Mesendoderm (in vitro differentiated cells): ENCODE measurements around the gene ATPAF1.
A peak's percentile ranks its signal among the peaks of the same experiment; 100 is the strongest.

Experiments used
- DNase-seq: peaks from one replicate; pipeline ENCODE4 v3.0.0; 2013
- H2AK5ac ChIP-seq: 2 replicates; pipeline ENCODE4 v1.6.1; 2013; ENCODE audit warnings: low read length, inconsistent platforms
- H2BK120ac ChIP-seq: 2 replicates; pipeline ENCODE4 v1.6.1; 2013; ENCODE audit warnings: low read depth, mild to moderate bottlenecking, low read length, moderate library complexity, mixed read lengths
- H2BK15ac ChIP-seq: replicated peaks from 2 replicates; pipeline ENCODE4 v1.6.1; 2013; ENCODE audit warnings: low read depth, mild to moderate bottlenecking, moderate library complexity
- H2BK5ac ChIP-seq: 2 replicates; pipeline ENCODE4 v1.6.1; 2013; ENCODE audit warnings: low read length, inconsistent platforms
- H3K18ac ChIP-seq: 2 replicates; pipeline ENCODE4 v1.6.1; 2013; ENCODE audit warnings: mild to moderate bottlenecking, low read length, mixed read lengths
- H3K23ac ChIP-seq: one replicate; pipeline ENCODE4 v1.6.1; 2013; ENCODE audit warnings: low read length
- H3K27ac ChIP-seq: 2 replicates; pipeline ENCODE4 v1.5.1; 2013; ENCODE audit warnings: low read depth, mild to moderate bottlenecking, inconsistent platforms, low read length, moderate library complexity
- H3K27me3 ChIP-seq: 2 replicates; pipeline ENCODE4 v1.6.1; 2013; ENCODE audit warnings: low read length, control low read depth, mild to moderate bottlenecking, inconsistent platforms; ENCODE audit not compliant: insufficient read depth, poor library complexity
- H3K36me3 ChIP-seq: 2 replicates; pipeline ENCODE4 v1.6.1; 2013; ENCODE audit warnings: low read length, inconsistent platforms; ENCODE audit not compliant: control insufficient read depth, insufficient read depth
- H3K4ac ChIP-seq: one replicate; pipeline ENCODE4 v1.6.1; 2013; ENCODE audit warnings: low read depth, mild to moderate bottlenecking, low read length, moderate library complexity
- H3K4me1 ChIP-seq: 2 replicates; pipeline ENCODE4 v1.6.1; 2013; ENCODE audit warnings: low read depth, low read length, inconsistent platforms; ENCODE audit not compliant: control insufficient read depth
- H3K4me2 ChIP-seq: 2 replicates; pipeline ENCODE4 v1.6.1; 2013; ENCODE audit warnings: low read length
- H3K4me3 ChIP-seq: 2 replicates; pipeline ENCODE4 v1.5.1; 2013; ENCODE audit warnings: mild to moderate bottlenecking, low read length
- H3K56ac ChIP-seq: one replicate; pipeline ENCODE4 v1.6.1; 2013; ENCODE audit warnings: low read length
- H3K79me1 ChIP-seq: 2 replicates; pipeline ENCODE4 v1.6.1; 2013; ENCODE audit warnings: low read length, inconsistent platforms
- H3K79me2 ChIP-seq: 2 replicates; pipeline ENCODE4 v1.6.1; 2013; ENCODE audit warnings: mild to moderate bottlenecking, low read length; ENCODE audit not compliant: control insufficient read depth, insufficient read depth
- H3K9ac ChIP-seq: 2 replicates; pipeline ENCODE4 v1.6.1; 2013; ENCODE audit warnings: low read length, inconsistent platforms
- H4K5ac ChIP-seq: one replicate; pipeline ENCODE4 v1.6.1; 2013; ENCODE audit warnings: low read length
- H4K8ac ChIP-seq: one replicate; pipeline ENCODE4 v1.6.1; 2013; ENCODE audit warnings: low read depth, mild to moderate bottlenecking, control low read depth, low read length, moderate library complexity
- WGBS: extraction: QIAGEN DNeasy Blood & Tissue Kit; methylation state at CpG from one replicate; pipeline ENCODE4 v1.1.7; 2013; ENCODE audit warnings: low lambda C conversion rate, missing lambda C conversion rate; ENCODE audit not compliant: insufficient coverage; ENCODE audit errors: extremely low coverage; 5-methylcytosine and 5-hydroxymethylcytosine counted together

The ATPAF1 gene

GRCh38 chr1:46622344-46622743 is 45.8 kb downstream of the ATPAF1 start:
- no peaks in the 10 kb centered on the region for H3K79me1 ChIP-seq
- H3K18ac ChIP-seq, result no peak overlapping the region
- no peaks in the 10 kb centered on the region for H3K27me3 ChIP-seq
- no peak overlapping the region for H3K9ac ChIP-seq
- H2BK120ac ChIP-seq, result no peak overlapping the region
- H2AK5ac ChIP-seq, result no peak overlapping the region
- no peak overlapping the region for H4K5ac ChIP-seq
- WGBS, result no CpG with 5 or more reads among the region's 3 CpGs
- H3K4ac ChIP-seq, result no peak overlapping the region
- no peak overlapping the region for H3K56ac ChIP-seq
- H4K8ac ChIP-seq, result no peak overlapping the region
- H3K4me2 ChIP-seq, result no peak overlapping the region
- H2BK5ac ChIP-seq, result no peak overlapping the region
- peak; percentile 71 for DNase-seq
- H3K79me2 ChIP-seq, result no peaks in the 10 kb centered on the region
- no peak overlapping the region for H3K23ac ChIP-seq
- no peak overlapping the region for H2BK15ac ChIP-seq
- no peaks in the 10 kb centered on the region for H3K36me3 ChIP-seq
- H3K4me1 ChIP-seq, result no peaks in the 10 kb centered on the region
- H3K27ac ChIP-seq, result no peak overlapping the region
- H3K4me3 ChIP-seq, result no peak overlapping the region

- no peaks in the 10 kb centered on the region for H3K36me3 ChIP-seq
- no peak overlapping the region for H4K5ac ChIP-seq
- H3K4me2 ChIP-seq, result no peak overlapping the region
- no peak overlapping the region for H2BK15ac ChIP-seq
- no peaks in the 10 kb centered on the region for H3K79me2 ChIP-seq
- peaks cover 3% of the 10 kb centered on the region for H3K4me1 ChIP-seq
- DNase-seq, result no peak
- no CpG with 5 or more reads among the region's 7 CpGs for WGBS
- no peak overlapping the region for H3K56ac ChIP-seq
- no peak overlapping the region for H2BK5ac ChIP-seq
- H3K4me3 ChIP-seq, result no peak overlapping the region
- no peak overlapping the region for H3K27ac ChIP-seq
- no peaks in the 10 kb centered on the region for H3K79me1 ChIP-seq
- no peak overlapping the region for H2BK120ac ChIP-seq
- H4K8ac ChIP-seq, result no peak overlapping the region
- no peaks in the 10 kb centered on the region for H3K27me3 ChIP-seq
- H3K18ac ChIP-seq, result no peak overlapping the region
- H3K23ac ChIP-seq, result no peak overlapping the region
- H3K9ac ChIP-seq, result no peak overlapping the region
- no peak overlapping the region for H2AK5ac ChIP-seq
- H3K4ac ChIP-seq, result no peak overlapping the region
Observed at GRCh38 chr1:46621930-46622329, 46.2 kb downstream of the ATPAF1 start.

DNA sequence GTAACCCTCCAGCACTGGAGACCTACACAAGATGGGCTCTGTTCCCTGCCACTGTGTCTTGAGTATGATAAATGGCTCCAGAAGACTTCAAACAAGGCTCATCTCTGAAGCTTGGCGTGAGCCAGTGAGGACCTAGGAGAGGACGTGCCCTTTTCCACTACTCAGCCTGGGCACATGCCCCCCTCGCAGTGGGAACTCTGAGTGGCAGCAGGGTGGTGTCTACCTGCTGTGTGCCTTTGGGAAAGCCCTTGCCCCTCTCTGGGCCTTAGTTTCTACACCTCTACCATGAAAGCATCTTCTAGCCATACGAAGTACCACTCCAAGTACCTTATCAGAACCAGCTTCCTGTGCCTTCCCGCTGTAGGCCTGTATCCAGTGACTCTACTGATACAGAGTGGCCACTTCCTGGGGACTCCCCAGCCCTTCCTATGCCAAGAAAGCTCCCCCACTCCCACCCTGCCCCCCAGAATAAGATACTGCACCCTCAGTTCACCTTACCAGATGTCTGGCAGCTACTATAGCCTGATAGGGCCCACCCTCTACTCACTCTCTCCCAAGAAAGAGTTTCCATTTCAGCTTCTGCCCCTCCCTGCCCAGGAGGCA is 48.4 kb downstream of the ATPAF1 start:
- no CpG with 5 or more reads among the region's 5 CpGs for WGBS
- Histone ChIP-seq H4K5ac (no peak overlapping the region), H3K4me1 (peaks cover 5% of the 10 kb centered on the region), H4K8ac (no peak overlapping the region), H2BK15ac (no peak overlapping the region), H3K4me2 (no peak overlapping the region), H3K4me3 (no peak overlapping the region), H3K36me3 (no peaks in the 10 kb centered on the region), H2BK5ac (no peak overlapping the region), H2AK5ac (no peak overlapping the region), H2BK120ac (no peak overlapping the region), H3K9ac (no peak overlapping the region), H3K18ac (no peak overlapping the region), H3K23ac (no peak overlapping the region), H3K56ac (no peak overlapping the region), H3K27me3 (no peaks in the 10 kb centered on the region), H3K79me1 (no peaks in the 10 kb centered on the region), H3K4ac (no peak overlapping the region), H3K27ac (no peak overlapping the region), H3K79me2 (no peaks in the 10 kb centered on the region)
- no peak for DNase-seq

DNA sequence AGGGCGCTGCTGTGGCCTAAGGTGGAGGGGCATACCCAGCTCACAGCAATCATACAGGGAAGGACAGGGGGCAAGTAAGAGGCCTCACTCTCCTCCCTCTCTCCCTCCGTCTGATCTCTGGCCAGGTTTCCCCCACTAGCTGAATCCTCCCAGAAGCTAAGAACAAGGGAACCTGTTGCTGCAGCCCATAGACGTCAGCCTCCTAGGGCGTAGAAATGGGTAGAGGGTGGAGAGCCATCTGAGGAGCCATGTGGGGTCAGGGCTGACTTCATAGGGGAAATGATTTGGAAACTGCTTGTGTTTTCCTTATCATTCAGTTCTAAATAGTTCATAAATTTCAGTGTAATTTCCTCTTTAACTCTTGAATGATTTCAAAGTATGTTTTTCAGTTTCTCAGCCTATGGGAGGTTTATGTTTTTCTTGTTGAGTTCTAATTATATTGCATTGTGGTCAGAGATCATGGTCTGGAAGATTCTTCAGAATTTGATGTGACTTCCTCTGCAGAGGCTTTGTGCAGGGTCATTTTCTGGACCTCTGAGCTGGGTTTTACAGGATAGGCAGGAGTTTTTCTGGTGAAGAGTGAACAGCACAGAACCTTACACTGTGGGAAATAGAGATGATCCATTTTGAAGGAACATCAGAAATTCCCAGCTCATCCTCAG is 49.3 kb downstream of the ATPAF1 start:
- Histone ChIP-seq H3K4me3 (no peak overlapping the region), H3K4me2 (no peak overlapping the region), H4K5ac (no peak overlapping the region), H2AK5ac (no peak overlapping the region), H3K27ac (no peak overlapping the region), H2BK15ac (no peak overlapping the region), H3K9ac (no peak overlapping the region), H3K18ac (no peak overlapping the region), H4K8ac (no peak overlapping the region), H3K4ac (no peak overlapping the region), H3K36me3 (no peaks in the 10 kb centered on the region), H2BK5ac (no peak overlapping the region), H3K56ac (no peak overlapping the region), H3K27me3 (no peaks in the 10 kb centered on the region), H3K79me1 (no peaks in the 10 kb centered on the region), H3K23ac (no peak overlapping the region), H2BK120ac (no peak overlapping the region), H3K79me2 (no peaks in the 10 kb centered on the region), H3K4me1 (peaks cover 8% of the 10 kb centered on the region)
- DNase-seq, result no peak
- no CpG with 5 or more reads among the region's 4 CpGs for WGBS

DNA sequence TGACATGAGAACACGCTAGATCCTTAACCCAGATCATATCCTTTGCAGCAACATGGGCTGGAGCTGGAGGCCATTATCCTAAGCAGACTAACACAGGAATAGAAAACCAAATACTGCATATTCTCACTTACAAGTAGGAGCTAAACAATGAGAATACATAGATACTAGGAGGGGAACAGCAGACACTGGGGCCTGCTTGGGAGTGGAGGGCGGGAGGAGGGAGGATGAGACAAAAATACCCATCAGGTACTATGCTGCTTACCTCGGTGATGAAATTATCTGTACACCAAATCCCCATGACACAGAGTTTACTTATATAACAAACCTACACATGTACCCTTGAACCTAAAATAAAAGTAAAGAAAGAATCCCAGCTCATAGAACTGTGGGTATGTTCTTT is 50.3 kb downstream of the ATPAF1 start:
- H3K18ac ChIP-seq, result no peak overlapping the region
- H3K27me3 ChIP-seq, result no peaks in the 10 kb centered on the region
- no peak overlapping the region for H4K5ac ChIP-seq
- H2BK5ac ChIP-seq, result no peak overlapping the region
- no peaks in the 10 kb centered on the region for H3K36me3 ChIP-seq
- H3K79me2 ChIP-seq, result no peaks in the 10 kb centered on the region
- no peak overlapping the region for H3K4me3 ChIP-seq
- H3K27ac ChIP-seq, result no peak overlapping the region
- H3K56ac ChIP-seq, result peak overlapping the region; percentile 89
- H2BK15ac ChIP-seq, result no peak overlapping the region
- no peak overlapping the region for H2BK120ac ChIP-seq
- no peak overlapping the region for H3K4me2 ChIP-seq
- H2AK5ac ChIP-seq, result no peak overlapping the region
- H3K79me1 ChIP-seq, result no peaks in the 10 kb centered on the region
- no peak overlapping the region for H3K4ac ChIP-seq
- no peak overlapping the region for H4K8ac ChIP-seq
- WGBS, result no CpG with 5 or more reads among the region's 3 CpGs
- no peak for DNase-seq
- H3K4me1 ChIP-seq, result peaks cover 10% of the 10 kb centered on the region
- H3K9ac ChIP-seq, result no peak overlapping the region
- no peak overlapping the region for H3K23ac ChIP-seq
